ENCODE data around the gene ATAT1.
"Not testable (repeated sequence)": the region's sequence is repeated elsewhere in the genome, so short reads cannot be mapped to it uniquely, and the experiment has no call there.

Gene ATAT1

GRCh38 chr6:30654798-30655742, 28.4 kb downstream of the ATAT1 start:
- DNase-seq = no peak

GRCh38 chr6:30655743-30656094, 29.0 kb downstream of the ATAT1 start:
- no peak for DNase-seq

- DNase-seq = no peak
These were observed 29.8 kb downstream of the ATAT1 start for GRCh38 chr6:30656513-30656912.

GRCh38 chr6:30657454-30657853, 30.8 kb downstream of the ATAT1 start:
- DNase-seq = no peak

- DNase-seq = not testable (repeated sequence)
These were observed 31.2 kb downstream of the ATAT1 start for GRCh38 chr6:30657922-30658321.

GRCh38 chr6:30664994-30665767, 38.5 kb downstream of the ATAT1 start:
- DNase-seq = no peak

GRCh38 chr6:30666300-30666699, 39.6 kb downstream of the ATAT1 start:
- not testable (repeated sequence) for DNase-seq

GRCh38 chr6:30670760-30671527, 44.3 kb downstream of the ATAT1 start:
- no peak for DNase-seq

- peak; percentile 92 for DNase-seq
These were observed 46.0 kb downstream of the ATAT1 start, which contains the start of gene DHX16 for GRCh38 chr6:30672445-30673253. DHX16 (minus strand) TSS chr6:30673006; CDS start chr6:30672841, 165 bp downstream.

GRCh38 chr6:30676660-30677285, 50.1 kb downstream of the ATAT1 start:
- DNase-seq = no peak

- DNase-seq = peak; percentile 32
These were observed 52.5 kb downstream of the ATAT1 start for GRCh38 chr6:30678964-30679726.

GRCh38 chr6:30679765-30680535, 53.3 kb downstream of the ATAT1 start:
- peak; percentile 93 for DNase-seq

GRCh38 chr6:30681766-30682142, 55.1 kb downstream of the ATAT1 start:
- DNase-seq = no peak

GRCh38 chr6:30682143-30683117, 55.8 kb downstream of the ATAT1 start:
- no peak for DNase-seq

GRCh38 chr6:30683183-30683979, 56.7 kb downstream of the ATAT1 start:
- DNase-seq = no peak

- no peak for DNase-seq
These were observed 57.3 kb downstream of the ATAT1 start for GRCh38 chr6:30683980-30684338.

GRCh38 chr6:30684386-30685156, 57.9 kb downstream of the ATAT1 start:
- DNase-seq = no peak
